Stimulated activated CD4-positive, alpha-beta T cell treated with anti-CD3 and anti-CD28 coated beads, Interleukin-4, amount 100 ng/mL, for 1 hour (primary cell): ENCODE results near the gene ZSWIM1.
"Not testable (repeated sequence)": the region's sequence is repeated elsewhere in the genome, so short reads cannot be mapped to it uniquely, and the experiment has no call there.

Source experiments
- DNase-seq: peaks from one replicate; pipeline ENCODE4 v3.0.0-alpha.2; 2020

ZSWIM1 gene

DNA sequence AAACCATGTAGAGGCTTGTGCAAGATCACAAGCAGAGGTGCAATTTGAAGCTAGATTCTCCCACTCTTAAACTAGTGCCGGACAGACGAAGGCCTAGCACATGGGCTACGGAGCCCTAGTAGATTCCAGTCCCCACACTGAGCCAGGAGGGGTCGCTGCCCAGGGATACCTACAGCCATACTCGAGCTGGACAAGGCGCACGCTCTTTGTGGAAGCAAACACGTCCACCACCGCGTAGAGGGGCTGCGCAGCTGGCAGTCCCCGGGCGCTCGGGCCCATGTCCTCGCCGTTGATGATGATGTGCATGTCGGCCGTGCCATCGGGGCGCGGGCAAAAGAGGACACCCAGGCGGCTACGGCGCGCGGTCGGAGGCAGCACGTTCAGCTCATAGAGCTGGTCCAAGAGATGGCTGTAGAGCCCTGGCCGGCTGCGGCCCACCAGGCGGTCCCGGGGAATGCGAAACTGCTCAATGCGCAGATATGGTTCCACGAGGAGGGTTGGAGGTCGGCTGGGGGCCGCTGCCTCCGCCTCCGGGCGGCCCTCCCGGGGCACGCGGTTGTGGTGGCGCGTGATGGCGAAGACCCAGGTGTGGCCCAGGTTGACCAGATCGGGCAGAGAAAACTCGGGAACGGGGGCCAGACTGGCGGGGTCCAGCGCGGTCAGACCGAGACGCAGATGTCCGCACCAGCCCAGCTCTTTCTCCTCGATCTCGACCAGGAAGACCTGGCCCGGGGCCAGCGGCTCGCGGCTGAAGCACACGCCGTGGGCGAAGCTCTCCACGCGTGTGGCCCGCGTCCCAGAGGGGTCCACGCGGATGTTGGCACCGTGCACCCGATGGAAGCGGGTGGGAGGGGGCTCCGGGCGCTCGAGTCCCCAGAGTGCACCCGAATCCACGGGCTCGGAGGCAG is 9.3 kb downstream of the ZSWIM1 start:
- peak; percentile 55 for DNase-seq

DNA sequence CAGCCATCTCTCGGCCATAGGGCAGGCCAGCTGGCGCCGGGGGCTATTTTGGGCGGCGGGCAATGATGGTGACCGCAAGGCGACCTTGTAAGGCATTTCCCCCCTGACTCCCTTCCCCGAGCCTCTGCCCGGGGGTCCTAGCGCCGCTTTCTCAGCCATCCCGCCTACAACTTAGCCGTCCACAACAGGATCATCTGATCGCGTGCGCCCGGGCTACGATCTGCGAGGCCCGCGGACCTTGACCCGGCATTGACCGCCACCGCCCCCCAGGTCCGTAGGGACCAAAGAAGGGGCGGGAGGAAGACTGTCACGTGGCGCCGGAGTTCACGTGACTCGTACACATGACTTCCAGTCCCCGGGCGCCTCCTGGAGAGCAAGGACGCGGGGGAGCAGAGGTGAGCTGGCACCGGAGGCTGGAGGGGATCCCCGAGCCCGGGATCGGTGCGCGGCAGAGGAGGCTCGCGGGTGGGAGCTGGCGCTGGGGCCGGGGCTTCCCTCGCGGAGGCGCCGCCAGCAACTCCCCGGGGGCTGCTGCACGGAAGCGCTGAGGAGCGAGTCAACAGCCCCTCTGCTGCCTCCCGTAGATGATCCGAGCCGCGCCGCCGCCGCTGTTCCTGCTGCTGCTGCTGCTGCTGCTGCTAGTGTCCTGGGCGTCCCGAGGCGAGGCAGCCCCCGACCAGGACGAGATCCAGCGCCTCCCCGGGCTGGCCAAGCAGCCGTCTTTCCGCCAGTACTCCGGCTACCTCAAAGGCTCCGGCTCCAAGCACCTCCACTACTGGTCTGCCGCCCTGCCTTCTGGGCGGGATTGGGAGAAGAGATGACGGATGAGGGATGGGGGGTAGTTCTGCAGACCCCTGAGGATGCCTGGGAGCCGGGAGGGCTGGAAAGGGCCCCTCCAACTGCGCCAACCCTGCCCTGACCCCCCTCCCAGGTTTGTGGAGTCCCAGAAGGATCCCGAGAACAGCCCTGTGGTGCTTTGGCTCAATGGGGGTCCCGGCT is 10.3 kb downstream of the ZSWIM1 start, which contains the start of the genes CTSA and NEURL2:
Gene CTSA, plus strand, starts transcription at position 351 of the 999 bp plus-strand sequence. Its CDS starts 234 bp downstream, at position 585.
Gene NEURL2, minus strand, starts transcription at position 224 of the 999 bp plus-strand sequence. Its CDS starts 217 bp downstream, at position 7.
- peak; percentile 87 for DNase-seq

DNA sequence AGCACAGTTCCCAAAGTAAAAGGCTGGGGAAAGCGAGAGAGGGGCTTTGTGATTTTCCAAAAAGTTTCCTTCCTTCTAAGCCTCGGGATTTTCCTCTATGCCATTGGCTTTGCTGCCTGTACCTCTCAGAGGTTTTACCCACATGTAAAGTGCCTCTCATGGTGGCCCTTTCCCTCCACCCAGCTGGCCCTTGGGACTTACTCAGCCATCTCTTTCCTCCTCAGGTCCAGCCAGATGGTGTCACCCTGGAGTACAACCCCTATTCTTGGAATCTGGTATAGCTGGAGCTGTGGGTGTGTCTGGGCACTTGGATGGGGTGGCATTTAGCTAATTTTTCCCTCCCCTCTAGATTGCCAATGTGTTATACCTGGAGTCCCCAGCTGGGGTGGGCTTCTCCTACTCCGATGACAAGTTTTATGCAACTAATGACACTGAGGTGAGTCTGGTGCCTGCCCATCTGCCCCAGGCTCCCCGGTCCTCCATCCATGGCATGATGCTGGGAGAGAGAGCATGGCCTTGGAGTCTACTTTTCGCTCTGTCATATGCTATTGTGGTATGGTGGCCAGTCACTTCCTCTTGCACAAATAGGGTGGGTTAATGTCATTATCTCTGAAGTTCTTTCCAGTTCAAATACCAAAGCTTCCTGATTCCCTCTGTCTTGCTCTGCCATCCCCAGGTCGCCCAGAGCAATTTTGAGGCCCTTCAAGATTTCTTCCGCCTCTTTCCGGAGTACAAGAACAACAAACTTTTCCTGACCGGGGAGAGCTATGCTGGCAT is 11.2 kb downstream of the ZSWIM1 start:
- DNase-seq = no peak

DNA sequence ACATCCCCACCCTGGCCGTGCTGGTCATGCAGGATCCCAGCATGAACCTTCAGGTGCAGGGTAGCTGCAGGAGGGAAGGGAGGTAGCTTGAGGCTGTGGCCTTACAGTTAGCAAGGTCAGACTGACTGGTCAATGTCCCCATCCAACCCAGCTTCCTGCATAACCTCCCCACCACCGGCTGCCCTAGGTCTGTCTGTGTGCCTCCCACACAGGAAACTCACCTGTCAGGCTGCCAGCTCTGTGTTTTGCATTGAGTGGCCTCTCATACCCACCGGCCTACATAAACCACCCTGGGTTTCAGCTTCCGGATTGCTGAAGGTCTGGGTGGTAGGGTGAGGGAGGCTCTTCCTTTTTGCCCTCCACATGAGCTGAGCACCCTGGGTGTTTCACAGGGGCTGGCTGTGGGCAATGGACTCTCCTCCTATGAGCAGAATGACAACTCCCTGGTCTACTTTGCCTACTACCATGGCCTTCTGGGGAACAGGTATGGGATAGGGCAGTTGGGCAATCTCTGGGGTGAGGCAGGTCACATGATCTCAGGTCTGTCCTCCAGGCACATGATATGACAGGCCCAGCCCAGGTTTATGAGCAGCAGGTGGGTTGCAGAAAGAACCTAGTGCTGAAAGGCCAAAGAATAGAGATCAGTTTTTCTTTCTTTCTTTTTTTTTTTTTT is 11.9 kb downstream of the ZSWIM1 start:
- no peak for DNase-seq

DNA sequence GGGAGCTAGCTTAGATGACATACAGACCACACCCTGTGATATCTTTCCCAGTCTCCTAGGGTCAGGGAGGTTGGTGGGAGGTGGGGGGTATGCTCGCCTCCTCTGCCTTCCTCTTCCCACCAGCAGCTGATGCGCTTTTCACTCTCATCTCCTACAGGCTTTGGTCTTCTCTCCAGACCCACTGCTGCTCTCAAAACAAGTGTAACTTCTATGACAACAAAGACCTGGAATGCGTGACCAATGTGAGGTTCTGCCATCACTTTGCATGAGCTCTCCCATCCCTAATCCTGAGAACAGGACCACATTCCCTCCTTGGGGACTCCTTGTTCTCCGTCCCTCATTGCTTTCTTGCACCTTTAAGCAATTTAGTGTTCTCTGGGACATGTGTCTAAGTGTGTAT is 12.8 kb downstream of the ZSWIM1 start:
- DNase-seq = no peak

DNA sequence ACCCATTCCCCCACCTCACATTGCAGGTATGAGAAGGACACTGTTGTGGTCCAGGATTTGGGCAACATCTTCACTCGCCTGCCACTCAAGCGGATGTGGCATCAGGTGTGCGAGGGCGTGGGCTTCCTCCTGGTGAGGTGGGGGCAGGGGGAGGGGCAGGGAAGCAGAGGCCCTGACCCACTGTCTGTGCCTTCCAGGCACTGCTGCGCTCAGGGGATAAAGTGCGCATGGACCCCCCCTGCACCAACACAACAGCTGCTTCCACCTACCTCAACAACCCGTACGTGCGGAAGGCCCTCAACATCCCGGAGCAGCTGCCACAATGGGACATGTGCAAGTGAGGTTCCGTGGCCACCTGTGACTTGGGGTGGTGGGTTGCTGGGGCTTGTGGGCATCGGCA is 13.8 kb downstream of the ZSWIM1 start:
- no peak for DNase-seq

DNA sequence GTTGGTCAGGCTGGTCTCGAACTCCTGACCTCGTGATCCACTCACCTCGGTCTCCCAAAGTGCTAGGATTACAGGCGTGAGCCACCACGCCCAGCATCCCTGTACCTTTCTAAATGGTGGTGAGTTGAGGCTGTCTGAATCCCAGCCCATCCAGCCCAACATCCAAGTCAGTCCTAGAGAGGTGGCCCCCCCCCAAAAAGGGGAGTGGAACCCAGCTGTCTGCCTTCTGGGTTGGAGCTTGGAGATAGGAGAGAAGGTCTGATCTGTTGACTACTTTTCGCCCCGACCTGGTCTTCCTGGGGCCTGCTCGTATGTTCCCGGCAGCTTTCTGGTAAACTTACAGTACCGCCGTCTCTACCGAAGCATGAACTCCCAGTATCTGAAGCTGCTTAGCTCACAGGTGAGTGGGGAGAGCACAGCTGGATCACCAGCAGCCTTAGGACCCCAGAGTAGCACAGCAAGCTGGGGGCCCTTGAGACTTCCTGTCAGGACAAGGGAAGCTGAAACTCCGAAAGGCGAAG is 15.7 kb downstream of the ZSWIM1 start:
- DNase-seq = no peak

DNA sequence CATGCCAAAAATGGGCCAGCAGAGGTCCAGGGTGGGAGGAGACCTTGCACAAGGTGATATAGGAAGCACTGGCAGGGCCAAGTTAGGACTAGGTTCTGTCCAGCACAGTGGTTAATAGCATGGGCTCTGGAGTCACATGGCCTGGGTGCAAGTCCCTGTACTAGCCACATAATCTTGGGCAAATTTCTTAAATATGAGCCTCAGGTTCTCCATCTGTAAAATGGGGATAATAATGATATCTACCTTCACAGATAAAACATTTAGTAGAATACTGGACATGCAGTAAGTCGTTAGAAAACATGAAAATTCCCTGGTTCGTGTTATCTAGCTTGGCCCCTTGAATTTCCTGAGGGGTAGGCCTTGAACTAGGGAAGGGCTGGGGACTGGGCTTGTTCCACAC is 16.3 kb downstream of the ZSWIM1 start:
- no peak for DNase-seq

DNA sequence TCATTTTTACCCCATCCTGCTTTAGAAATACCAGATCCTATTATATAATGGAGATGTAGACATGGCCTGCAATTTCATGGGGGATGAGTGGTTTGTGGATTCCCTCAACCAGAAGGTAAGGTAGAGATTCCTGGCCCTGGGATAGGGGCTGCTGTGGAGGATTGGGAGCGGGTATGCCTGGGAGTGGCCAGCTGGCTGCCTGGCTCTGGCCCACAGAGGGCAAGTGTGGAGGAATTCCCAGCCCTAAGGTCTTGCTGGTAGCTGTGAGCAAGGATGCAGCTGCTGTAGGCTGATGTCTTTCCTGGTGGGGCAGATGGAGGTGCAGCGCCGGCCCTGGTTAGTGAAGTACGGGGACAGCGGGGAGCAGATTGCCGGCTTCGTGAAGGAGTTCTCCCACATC is 16.7 kb downstream of the ZSWIM1 start:
- DNase-seq = no peak

DNA sequence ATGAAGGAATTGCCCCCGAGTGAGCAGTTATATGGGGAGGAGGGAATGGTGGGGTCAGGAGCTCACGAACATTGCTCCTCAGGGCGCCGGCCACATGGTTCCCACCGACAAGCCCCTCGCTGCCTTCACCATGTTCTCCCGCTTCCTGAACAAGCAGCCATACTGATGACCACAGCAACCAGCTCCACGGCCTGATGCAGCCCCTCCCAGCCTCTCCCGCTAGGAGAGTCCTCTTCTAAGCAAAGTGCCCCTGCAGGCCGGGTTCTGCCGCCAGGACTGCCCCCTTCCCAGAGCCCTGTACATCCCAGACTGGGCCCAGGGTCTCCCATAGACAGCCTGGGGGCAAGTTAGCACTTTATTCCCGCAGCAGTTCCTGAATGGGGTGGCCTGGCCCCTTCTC is 17.3 kb downstream of the ZSWIM1 start:
- DNase-seq = no peak

DNA sequence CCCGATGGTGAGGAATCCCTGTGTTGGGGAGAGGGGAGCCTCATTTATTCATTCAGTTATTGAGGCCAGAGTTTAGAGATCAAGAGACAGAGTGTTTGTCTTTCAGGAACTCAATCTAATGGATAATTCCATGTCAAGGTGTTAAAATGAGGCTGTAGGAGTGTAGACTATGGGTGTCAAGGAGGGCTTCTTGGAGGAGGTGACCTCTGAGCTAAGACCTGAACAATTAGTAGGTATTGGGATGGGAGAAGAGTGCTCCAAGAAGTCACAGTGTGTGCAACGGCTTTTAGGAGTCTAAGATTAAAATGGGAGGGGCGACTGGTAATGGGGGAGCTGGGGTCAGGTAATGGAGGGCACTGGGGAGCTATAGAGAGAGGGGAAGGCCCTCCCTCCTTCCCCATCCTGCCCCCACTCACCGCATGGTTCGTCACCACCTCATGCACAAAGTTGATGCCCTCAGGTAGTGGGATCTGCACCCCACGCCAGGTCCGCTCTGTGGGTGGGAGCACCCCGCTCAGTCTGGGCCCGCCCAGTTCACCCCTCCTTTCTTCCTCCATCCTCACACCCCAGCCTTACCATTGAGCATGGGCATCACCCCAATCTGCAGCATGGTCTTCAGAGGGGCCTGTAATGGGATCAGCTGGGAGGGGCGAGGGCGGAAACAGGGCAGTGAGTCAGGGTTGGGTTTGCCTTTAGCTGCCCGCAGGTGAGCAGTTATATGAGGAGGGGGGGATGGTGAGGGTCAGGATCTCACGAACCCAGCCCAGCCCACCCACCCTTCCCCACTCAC is 18.2 kb downstream of the ZSWIM1 start:
- DNase-seq = no peak

DNA sequence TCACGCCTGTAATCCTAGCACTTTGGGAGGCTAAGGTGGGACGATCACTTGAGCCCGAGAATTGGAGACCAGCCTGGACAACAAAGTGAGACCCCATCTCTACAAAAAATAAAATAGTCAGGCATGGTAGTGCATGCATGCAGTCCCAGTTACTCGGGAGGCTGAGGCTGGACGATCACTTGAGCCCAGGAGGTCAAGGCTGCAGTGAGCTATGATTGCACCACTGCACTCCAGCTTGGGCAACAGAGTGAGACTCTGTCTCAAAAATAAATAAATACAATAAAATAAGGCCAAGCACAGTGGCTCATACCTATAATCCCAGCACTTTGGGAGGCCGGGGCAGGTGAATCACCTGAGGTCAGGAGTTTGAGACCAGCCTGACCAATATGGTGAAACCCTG is 20.3 kb downstream of the ZSWIM1 start:
- not testable (repeated sequence) for DNase-seq

DNA sequence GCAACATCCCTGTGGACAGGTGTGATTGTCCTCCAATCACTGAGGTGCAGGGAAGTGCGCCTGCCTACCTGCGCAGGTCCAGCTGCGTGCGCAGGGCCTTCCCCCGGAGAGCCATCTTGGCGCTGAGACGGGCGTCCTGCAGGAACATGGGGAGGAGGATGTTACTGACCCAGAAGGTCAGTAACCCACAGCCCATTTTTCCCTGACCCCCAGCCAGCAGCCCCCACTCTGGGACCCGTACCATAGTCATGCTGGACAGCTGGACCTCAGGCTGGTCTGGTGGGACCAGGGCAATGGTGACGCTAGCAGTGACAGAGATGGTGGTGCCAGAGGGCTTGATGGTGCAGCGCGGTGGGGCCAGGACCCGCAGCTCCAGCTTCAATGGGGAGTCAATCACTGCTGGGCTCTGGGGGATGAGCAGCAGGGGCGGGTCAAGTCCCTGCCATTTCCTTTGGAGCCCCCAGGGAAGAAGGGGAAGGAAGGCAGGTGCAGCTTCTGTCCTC is 21.2 kb downstream of the ZSWIM1 start:
- no peak for DNase-seq

DNA sequence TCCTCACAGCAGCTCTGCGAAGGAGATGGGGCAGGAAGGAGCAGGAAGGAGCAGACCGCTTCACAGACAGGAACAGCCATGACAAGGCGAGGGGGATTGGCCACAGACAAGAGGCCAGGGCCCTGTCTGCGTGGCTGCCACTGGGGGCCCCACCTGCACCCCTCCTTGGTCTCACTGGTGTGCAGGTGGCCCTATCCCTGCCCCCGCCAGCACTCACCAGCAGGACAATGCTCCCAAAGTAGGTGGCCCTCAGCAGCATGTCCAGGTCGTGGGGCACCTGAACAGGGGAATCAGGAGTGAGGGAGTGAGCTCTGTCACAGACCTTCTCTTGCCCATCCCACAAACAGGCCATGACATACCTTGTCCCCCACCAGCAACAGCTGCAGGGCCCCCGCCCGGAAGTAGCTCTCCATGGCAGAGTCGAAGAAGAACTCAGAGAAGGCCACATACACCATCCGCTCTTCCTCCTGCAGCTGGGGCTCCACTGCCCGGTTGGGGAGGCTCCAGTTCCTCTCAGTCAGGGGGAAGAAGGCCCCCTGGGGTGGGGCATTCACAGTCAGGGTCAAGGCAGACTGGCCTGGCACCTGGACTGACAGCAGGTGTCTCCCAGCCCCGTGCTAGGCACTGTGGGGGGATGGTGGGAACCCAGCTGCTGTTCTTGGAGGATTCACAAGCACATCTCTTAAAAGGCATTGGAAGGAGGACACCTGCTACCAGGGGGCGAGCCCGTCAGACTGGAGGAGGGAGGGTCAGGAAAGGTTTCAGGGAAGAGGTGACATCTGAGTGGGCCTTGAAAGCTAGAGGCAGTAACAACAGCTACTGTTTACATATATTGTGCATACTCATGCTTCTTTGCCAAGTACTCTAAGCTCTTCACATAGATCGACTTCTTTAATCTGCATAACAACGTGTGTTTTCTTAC is 23.8 kb downstream of the ZSWIM1 start:
- no peak for DNase-seq

DNA sequence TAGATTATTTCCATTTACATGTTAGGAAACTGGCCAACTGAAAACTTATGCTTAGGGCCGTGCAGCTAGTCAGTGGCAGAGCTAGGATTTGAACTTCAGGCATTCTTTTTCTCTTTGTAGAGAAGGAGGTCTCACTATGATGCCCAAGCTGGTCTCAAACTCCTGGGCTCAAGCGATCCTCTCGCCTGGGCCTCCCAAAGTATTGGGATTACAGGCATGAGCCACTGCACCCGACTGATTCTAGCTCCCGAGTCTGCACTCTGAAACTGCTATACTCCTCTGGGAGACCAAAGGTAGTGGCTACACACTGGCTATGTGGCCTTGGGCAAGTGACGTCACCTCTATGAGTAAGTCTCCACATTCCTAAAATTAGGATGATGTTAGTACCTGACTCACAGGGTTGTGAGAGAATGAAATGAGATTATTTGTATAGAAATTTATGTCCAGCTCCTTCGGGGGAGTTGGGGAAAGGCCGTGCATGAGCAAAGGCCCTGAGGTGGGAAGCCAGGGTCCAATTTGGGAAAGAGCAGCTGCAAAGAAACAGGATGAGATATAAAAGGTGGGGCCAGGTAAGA is 24.6 kb downstream of the ZSWIM1 start:
- DNase-seq = no peak

DNA sequence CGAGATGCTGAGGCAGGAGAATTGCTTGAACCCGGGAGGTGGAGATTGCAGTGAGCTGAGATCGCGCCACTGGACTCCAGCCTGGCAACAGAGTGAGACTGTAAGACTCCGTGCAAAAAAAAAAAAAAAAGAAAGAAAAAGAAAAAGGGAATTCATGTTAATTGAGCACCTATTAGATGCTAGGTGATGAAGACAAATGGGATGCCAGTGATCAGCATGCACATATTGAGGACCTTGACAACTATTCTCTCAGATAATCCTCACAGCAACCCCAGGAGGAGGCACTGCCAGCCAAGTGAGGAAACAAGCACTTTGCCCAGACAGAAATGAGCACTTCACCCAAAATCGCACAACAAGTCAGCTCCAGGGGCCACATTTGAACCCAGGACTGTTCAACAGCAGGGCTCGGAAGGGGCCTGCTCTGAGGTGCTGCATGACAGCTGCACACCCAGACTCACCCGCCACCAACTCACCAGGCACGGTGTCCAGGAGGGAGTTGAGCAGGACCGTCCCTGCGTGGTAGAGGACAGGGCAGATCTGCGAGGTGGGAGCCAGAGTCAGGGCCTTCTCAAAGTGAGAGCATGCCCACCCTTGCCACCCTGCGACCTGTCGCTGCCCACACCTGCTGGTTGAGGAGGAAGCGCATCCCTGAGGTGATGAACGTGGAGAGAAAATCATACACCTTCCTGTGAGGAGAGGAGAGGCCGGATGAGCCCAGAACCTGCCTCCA is 26.4 kb downstream of the ZSWIM1 start:
- no peak for DNase-seq

DNA sequence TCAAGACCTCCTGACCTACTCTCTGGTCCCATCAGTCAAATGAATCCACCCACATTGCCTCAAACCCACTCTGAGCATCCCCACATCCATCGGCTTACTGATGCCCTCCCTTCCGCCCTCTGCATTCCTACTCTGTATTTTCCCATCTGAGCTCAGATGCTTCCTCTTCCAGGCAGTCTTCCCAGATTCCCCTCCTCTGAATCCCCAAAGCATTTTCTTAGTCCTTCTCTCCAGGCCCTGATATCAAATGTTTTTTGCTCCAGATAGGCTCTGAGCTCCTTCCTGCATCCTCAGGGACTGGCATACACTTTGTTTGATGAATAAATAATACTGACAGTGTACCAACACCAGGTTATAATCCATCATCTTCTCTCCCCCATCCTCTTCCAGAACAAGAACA is 27.1 kb downstream of the ZSWIM1 start:
- no peak for DNase-seq

DNA sequence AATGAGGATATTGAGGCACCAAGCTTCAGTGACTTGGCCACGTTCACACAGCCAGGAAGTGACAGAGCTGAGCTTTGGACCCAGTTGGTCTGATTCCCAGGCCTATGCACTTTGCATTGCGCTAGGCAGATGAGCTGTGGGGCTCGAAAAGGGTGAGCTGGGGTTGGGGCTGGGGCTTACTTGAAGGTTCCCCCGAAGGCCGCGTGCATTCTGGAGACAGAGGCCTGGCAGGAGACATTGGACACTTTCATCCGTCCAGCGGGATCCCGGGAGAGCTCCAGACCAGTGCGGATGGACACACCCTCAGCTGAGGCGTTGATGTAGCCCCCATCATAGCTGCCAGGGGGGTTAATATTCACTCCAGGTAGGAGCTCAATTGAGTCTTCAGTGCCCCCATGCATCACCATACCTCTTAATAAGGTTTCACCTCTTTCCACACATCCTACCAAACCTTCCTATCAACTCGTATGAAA is 28.3 kb downstream of the ZSWIM1 start:
- DNase-seq = no peak
